Testis (tissue), 3 donors: ENCODE data around the gene ZC3H7B. TPM values are rescaled to one million over a fixed set of nuclear protein-coding genes. Genes with fewer than 3 reads are reported as not detected.

Source experiments
- DNase-seq: peaks from one replicate; pipeline ENCODE4 v3.0.0-alpha.2; 2019
- H3K27ac ChIP-seq, 2 donors: fragments of 200-600 bp; sonication (generic); one replicate each; pipeline ENCODE4 v1.5.1; 2019
- H3K27me3 ChIP-seq: fragments of 200-600 bp; sonication (generic); one replicate; pipeline ENCODE4 v1.5.1; 2019
- H3K36me3 ChIP-seq: fragments of 200-600 bp; sonication (generic); one replicate; pipeline ENCODE4 v1.5.1; 2017; ENCODE audit warnings: low read depth; ENCODE audit errors: missing control alignments
- H3K4me1 ChIP-seq: fragments of 200-600 bp; sonication (generic); one replicate; pipeline ENCODE4 v1.5.1; 2019
- H3K4me3 ChIP-seq, 2 donors: fragments of 200-600 bp; sonication (generic); one replicate each; pipeline ENCODE4 v1.5.1; 2017 to 2019
- H3K9me3 ChIP-seq: fragments of 200-600 bp; sonication (generic); one replicate; pipeline ENCODE4 v1.5.1; 2017
- CTCF ChIP-seq, 3 experiments: fragments of 450-650 bp in 2 of 3; fragments of 200-600 bp in 1 of 3; sonication (generic) in 1 of 3; IDR thresholded peaks; one replicate each; pipeline ENCODE4 v1.5.1; 2016 to 2019; ENCODE audit warnings: antibody characterized with exemption in 3 of 3, mild to moderate bottlenecking in 2 of 3, moderate library complexity in 1 of 3
- POLR2A ChIP-seq: fragments of 450-650 bp; IDR thresholded peaks from one replicate; pipeline ENCODE4 v1.6.1; 2017; ENCODE audit warnings: antibody characterized with exemption, mild to moderate bottlenecking, moderate library complexity
- WGBS, 2 donors: methylation state at CpG; one replicate each; pipeline ENCODE4 v1.1.5; 2018; 5-methylcytosine and 5-hydroxymethylcytosine counted together
- intact Hi-C: fragments of 100-400 bp; cut with DNase I; formaldehyde crosslinking; loops from one replicate; pipeline ENCODE4 v1.15.1; 2023; ENCODE audit warnings: low total_unique reads
- polyA plus RNA-seq: library from polyadenylated mRNA; stranded (reverse); fragments of 350-450 nt; fragmentation: Illumina TruSeq; extraction: RNeasy Lipid Tissue Mini Kit (QIAGEN cat#74804); gene quantifications from one replicate; pipeline ENCODE4 v1.2.3, GENCODE V29; 2014; ENCODE audit warnings: low read depth, low replicate concordance; ENCODE audit not compliant: insufficient read depth
- total RNA-seq, 2 donors: library from RNA; depleted of rRNA; stranded (reverse); fragments of >200 nt; gene quantifications; one replicate each; pipeline ENCODE4 v1.2.3, GENCODE V29; 2016

ZC3H7B gene
- total and polyA plus RNA-seq, 3 donors from 2014 or later: 38.9 to 63.0 (median 56.4) TPM

GRCh38 chr22:41348964-41349484, 47.7 kb downstream of the ZC3H7B start:
- H3K4me3 ChIP-seq: no peak overlapping the region
- intact Hi-C loops: no loop called here
- TF ChIP-seq CTCF (IDR thresholded peaks at IDR 0.05) (no peak), POLR2A (no peak)
- H3K9me3 ChIP-seq: no peaks in the 10 kb centered on the region
- H3K36me3 ChIP-seq: no peaks in the 10 kb centered on the region
- H3K4me1 ChIP-seq: no peaks in the 10 kb centered on the region
- DNase-seq: no peak
- 95 to 96% methylated on average over 18 to 22 of the region's 22 CpGs for WGBS, 2 donors
- H3K27me3 ChIP-seq: no peaks in the 10 kb centered on the region
- H3K27ac ChIP-seq: no peak overlapping the region

- 82 to 93% methylated on average over 4 of the region's 4 CpGs for WGBS, 2 donors
- intact Hi-C loops: no loop called here
- peak overlapping the region in 1 of 2 donors; percentile 20 for H3K27ac ChIP-seq
These were observed 48.8 kb downstream of the ZC3H7B start for GRCh38 chr22:41350087-41350486.

GRCh38 chr22:41351011-41351410, 49.7 kb downstream of the ZC3H7B start:
- no peaks in the 10 kb centered on the region for H3K27me3 ChIP-seq
- no peak for DNase-seq
- H3K27ac ChIP-seq: no peak overlapping the region
- H3K4me3 ChIP-seq: no peak overlapping the region
- no peak for TF ChIP-seq POLR2A
- TF ChIP-seq CTCF (IDR thresholded peaks at IDR 0.05): no peak
- WGBS, 2 donors: 77 to 93% methylated on average over 4 to 5 of the region's 5 CpGs
- no peaks in the 10 kb centered on the region for H3K36me3 ChIP-seq
- H3K9me3 ChIP-seq: no peaks in the 10 kb centered on the region
- intact Hi-C loops: no loop called here
- no peaks in the 10 kb centered on the region for H3K4me1 ChIP-seq

More at GRCh38 chr22:41350087-41350486, 48.8 kb downstream of the ZC3H7B start:
- no peaks in the 10 kb centered on the region for H3K27me3 ChIP-seq
- TF ChIP-seq CTCF (IDR thresholded peaks at IDR 0.05): no peak
- no peak for TF ChIP-seq POLR2A
- H3K4me3 ChIP-seq: no peak overlapping the region
- DNase-seq: no peak
- no peaks in the 10 kb centered on the region for H3K9me3 ChIP-seq
- no peaks in the 10 kb centered on the region for H3K4me1 ChIP-seq
- no peaks in the 10 kb centered on the region for H3K36me3 ChIP-seq

- intact Hi-C loops: no loop called here
- WGBS, 2 donors: 60 to 76% methylated on average over 6 of the region's 6 CpGs
- H3K36me3 ChIP-seq: no peaks in the 10 kb centered on the region
- no peaks in the 10 kb centered on the region for H3K9me3 ChIP-seq
- no peak overlapping the region for H3K4me3 ChIP-seq
- no peaks in the 10 kb centered on the region for H3K4me1 ChIP-seq
- no peaks in the 10 kb centered on the region for H3K27me3 ChIP-seq
- TF ChIP-seq CTCF (IDR thresholded peaks at IDR 0.05) (no peak), POLR2A (no peak)
- no peak overlapping the region for H3K27ac ChIP-seq
- no peak for DNase-seq
These were observed 50.7 kb downstream of the ZC3H7B start for GRCh38 chr22:41352058-41352457.

- H3K4me3 ChIP-seq: no peak overlapping the region
- no peaks in the 10 kb centered on the region for H3K27me3 ChIP-seq
- no peaks in the 10 kb centered on the region for H3K36me3 ChIP-seq
- intact Hi-C loops: no loop called here
- H3K4me1 ChIP-seq: no peaks in the 10 kb centered on the region
- TF ChIP-seq POLR2A (no peak), CTCF (IDR thresholded peaks at IDR 0.05) (no peak)
- DNase-seq: no peak
- peak overlapping the region; percentile 20 to 64 for H3K27ac ChIP-seq
- WGBS, 2 donors: 54 to 57% methylated on average over 10 of the region's 10 CpGs
- no peaks in the 10 kb centered on the region for H3K9me3 ChIP-seq
These were observed 52.7 kb downstream of the ZC3H7B start for GRCh38 chr22:41353862-41354575.
